Measurements from ENCODE around the gene TGFBR3.

GRCh38 chr1:91781901-91782622 is 103.9 kb downstream of the TGFBR3 start:
- TF ChIP-seq POLR2A (IDR thresholded peaks at IDR 0.05; ENCODE audit: low read length), result no peak
- TF ChIP-seq GATA1 (IDR thresholded peaks at IDR 0.05; ENCODE audit: low read depth, low read length), result no peak

Data from erythroblast (primary cell).